K562 (cell line): ENCODE data around the gene IQGAP3. TPM values are rescaled to one million over a fixed set of nuclear protein-coding genes. Genes with fewer than 3 reads are reported as not detected.

ENCODE experiments used
- CAMTA2 ChIP-seq: fragments of 250-450 bp; sonication (Bioruptor Pico); conservative IDR thresholded peaks from 2 replicates; pipeline ENCODE4 v1.5.1; 2022
- CUX1 ChIP-seq: fragments of 200-800 bp; sonication (Bioruptor generic); IDR thresholded peaks from 2 replicates; pipeline ENCODE4 v1.6.1; 2016; ENCODE audit warnings: missing genetic modification characterization, missing compliant biosample characterization
- E4F1 ChIP-seq: fragments of 250-450 bp; sonication (Bioruptor Pico); IDR thresholded peaks from 2 replicates; pipeline ENCODE4 v1.5.0; 2021; ENCODE audit warnings: mild to moderate bottlenecking, borderline replicate concordance
- ELF4 ChIP-seq: fragments of 450-650 bp; formaldehyde crosslinking; IDR thresholded peaks from 2 replicates; pipeline ENCODE4 v1.4.0; 2022; ENCODE audit warnings: missing genetic modification characterization
- ETS1 ChIP-seq: conservative IDR thresholded peaks from 2 replicates; pipeline ENCODE4 v1.6.1; 2011; ENCODE audit warnings: low read depth, mild to moderate bottlenecking, low read length; ENCODE audit not compliant: control insufficient read depth
- GMEB1 ChIP-seq: fragments of 250-450 bp; sonication (Bioruptor Pico); IDR thresholded peaks from 2 replicates; pipeline ENCODE4 v1.4.0; 2020; ENCODE audit warnings: mild to moderate bottlenecking
- HDAC2 ChIP-seq: fragments of 450-650 bp; IDR thresholded peaks from 2 replicates; pipeline ENCODE4 v1.6.1; 2016; ENCODE audit warnings: mild to moderate bottlenecking
- MLX ChIP-seq, 2 experiments: fragments of 450-650 bp in 1 of 2; sonication (generic) in 1 of 2; formaldehyde crosslinking; conservative IDR thresholded peaks; 2 replicates each; pipeline versions ENCODE4 v1.4.0 to v1.8.1; 2020 to 2022; ENCODE audit warnings: mild to moderate bottlenecking in 1 of 2, missing genetic modification reagents in 1 of 2
- MXI1 ChIP-seq: IDR thresholded peaks from 2 replicates; pipeline ENCODE4 v1.6.1; 2011; ENCODE audit warnings: low read depth, mild to moderate bottlenecking, improper control_type of control experiment, low read length
- POLR3A ChIP-seq: IDR thresholded peaks from 2 replicates; pipeline ENCODE4 v1.6.1; 2011; ENCODE audit warnings: borderline replicate concordance, mild to moderate bottlenecking, moderate library complexity; ENCODE audit not compliant: insufficient read length, insufficient read depth; ENCODE audit errors: extremely low read depth
- SMARCC2 ChIP-seq: fragments of 450-650 bp; IDR thresholded peaks from 2 replicates; pipeline ENCODE4 v1.6.1; 2017; ENCODE audit warnings: antibody characterized with exemption, moderate library complexity, mild to moderate bottlenecking, low read depth
- STAT5B ChIP-seq: fragments of 250-450 bp; sonication (Bioruptor Pico); IDR thresholded peaks from 2 replicates; pipeline ENCODE4 v1.8.0; 2021; ENCODE audit warnings: mild to moderate bottlenecking, inconsistent platforms
- TCF15 ChIP-seq: fragments of 250-450 bp; sonication (Bioruptor Pico); IDR thresholded peaks from 2 replicates; pipeline ENCODE4 v1.8.0; 2022; ENCODE audit warnings: moderate library complexity, mild to moderate bottlenecking, inconsistent platforms
- ZEB2 ChIP-seq: fragments of 450-650 bp; IDR thresholded peaks from 2 replicates; pipeline ENCODE4 v1.6.1; 2016
- ZNF347 ChIP-seq: fragments of 450-650 bp; formaldehyde crosslinking; IDR thresholded peaks from 2 replicates; pipeline ENCODE4 v1.4.0; 2020; ENCODE audit warnings: low read depth, mild to moderate bottlenecking, moderate library complexity
- polyA plus RNA-seq, 8 experiments: library from polyadenylated mRNA; depleted of rRNA in 4 of 8; stranded (reverse) in 5 of 8; unstranded in 3 of 8; fragments of >200 nt; fragmentation: Nextera tagmentation in 2 of 8; fragmentation: Illumina TruSeq in 1 of 8; extraction: Ambion mirVana in 2 of 8; extraction: Trizol in 1 of 8; gene quantifications; 2 replicates each; pipeline versions ENCODE4 v1.2.1 to v1.2.3, GENCODE V29; 2011 to 2014; ENCODE audit warnings: inconsistent platforms in 1 of 8, missing spikeins in 1 of 8
- total RNA-seq, 7 experiments: library from RNA; depleted of rRNA in 6 of 7; stranded (reverse); fragments of >200 nt in 6 of 7; fragmentation: Illumina TruSeq in 2 of 7; extraction: Trizol in 2 of 7; gene quantifications; 2 replicates each; pipeline versions ENCODE4 v1.2.1 to v1.2.3, GENCODE V29; 2011 to 2021; ENCODE audit warnings: low replicate concordance in 1 of 7

The IQGAP3 gene
- total and polyA plus RNA-seq, 9 of the 15 experiments (the other 6 are each of a cell fraction or from before 2014, with no cell fraction given): 1.4 to 16.6 (median 11.9) TPM

- peak; percentile 97 for TF ChIP-seq ETS1
- TF ChIP-seq POLR3A: no peak
- no peak for TF ChIP-seq ZEB2
- TF ChIP-seq ELF4 (CRISPR knock-in tag): no peak
- no peak for TF ChIP-seq ZNF347
- TF ChIP-seq SMARCC2: no peak
- no peak for TF ChIP-seq E4F1
- TF ChIP-seq HDAC2: peak; percentile 88
- TF ChIP-seq CUX1 (CRISPR knock-in tag): no peak
- no peak for TF ChIP-seq CAMTA2
- no peak for TF ChIP-seq TCF15 (CRISPR knock-in tag)
- peak; percentile 69; the same call in 1 of the 2 replicates for TF ChIP-seq MXI1
- 0 out of 2 replicates have a peak, but pooled peaks have one; percentile 50 for TF ChIP-seq GMEB1 (CRISPR knock-in tag)
- TF ChIP-seq MLX (CRISPR knock-in tag; conservative IDR thresholded peaks at IDR 0.05): no peak
- no peak for TF ChIP-seq STAT5B (CRISPR knock-in tag)
Observed at GRCh38 chr1:156571919-156572662, at the start of gene IQGAP3 (continued).
